Astrocyte of the spinal cord (primary cell): ENCODE measurements around the gene TTLL11.

Experiments
- DNase-seq: peaks from one replicate; pipeline ENCODE4 v3.0.0; 2011; ENCODE audit warnings: low read depth, low spot score
- H3K4me3 ChIP-seq: 2 replicates; pipeline ENCODE4 v1.5.1; 2011; ENCODE audit warnings: low read depth, mild to moderate bottlenecking, low read length, moderate library complexity
- in situ Hi-C: cut with HindIII; loops from 2 replicates; pipeline ENCODE4 v1.10.0; 2017; ENCODE audit warnings: low sequenced_read_pairs
- TF ChIP-seq, protein P1 (sequence below): IDR thresholded peaks from 2 replicates; pipeline ENCODE4 v1.5.1; 2012; ENCODE audit warnings: low read depth, mild to moderate bottlenecking, low read length, inconsistent platforms

TTLL11 gene

DNA sequence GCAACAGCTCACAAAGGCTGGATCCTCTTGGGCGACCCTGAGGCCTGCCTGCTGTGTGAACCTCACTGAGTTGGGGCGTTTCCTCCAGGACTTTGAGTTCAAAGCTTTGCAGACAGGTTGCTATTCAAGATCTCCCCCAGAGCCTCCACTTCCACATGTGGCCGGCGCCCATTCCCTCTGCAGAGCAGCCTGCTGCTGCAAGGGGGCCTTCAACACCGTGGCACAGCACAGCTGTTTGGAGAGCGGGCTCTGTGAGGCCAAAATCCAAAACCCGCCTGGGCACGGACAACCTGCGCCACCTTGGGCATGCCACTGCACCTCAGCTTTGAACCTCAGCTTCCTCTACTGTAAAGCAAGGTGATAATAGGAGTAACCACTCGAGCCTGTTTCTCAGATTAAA is 281.4 kb downstream of the TTLL11 start:
- in situ Hi-C loops = no loop called here
- H3K4me3 ChIP-seq = no peak overlapping the region
- TF ChIP-seq, protein P1, sequence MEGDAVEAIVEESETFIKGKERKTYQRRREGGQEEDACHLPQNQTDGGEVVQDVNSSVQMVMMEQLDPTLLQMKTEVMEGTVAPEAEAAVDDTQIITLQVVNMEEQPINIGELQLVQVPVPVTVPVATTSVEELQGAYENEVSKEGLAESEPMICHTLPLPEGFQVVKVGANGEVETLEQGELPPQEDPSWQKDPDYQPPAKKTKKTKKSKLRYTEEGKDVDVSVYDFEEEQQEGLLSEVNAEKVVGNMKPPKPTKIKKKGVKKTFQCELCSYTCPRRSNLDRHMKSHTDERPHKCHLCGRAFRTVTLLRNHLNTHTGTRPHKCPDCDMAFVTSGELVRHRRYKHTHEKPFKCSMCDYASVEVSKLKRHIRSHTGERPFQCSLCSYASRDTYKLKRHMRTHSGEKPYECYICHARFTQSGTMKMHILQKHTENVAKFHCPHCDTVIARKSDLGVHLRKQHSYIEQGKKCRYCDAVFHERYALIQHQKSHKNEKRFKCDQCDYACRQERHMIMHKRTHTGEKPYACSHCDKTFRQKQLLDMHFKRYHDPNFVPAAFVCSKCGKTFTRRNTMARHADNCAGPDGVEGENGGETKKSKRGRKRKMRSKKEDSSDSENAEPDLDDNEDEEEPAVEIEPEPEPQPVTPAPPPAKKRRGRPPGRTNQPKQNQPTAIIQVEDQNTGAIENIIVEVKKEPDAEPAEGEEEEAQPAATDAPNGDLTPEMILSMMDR = no peak
- DNase-seq = no peak

DNA sequence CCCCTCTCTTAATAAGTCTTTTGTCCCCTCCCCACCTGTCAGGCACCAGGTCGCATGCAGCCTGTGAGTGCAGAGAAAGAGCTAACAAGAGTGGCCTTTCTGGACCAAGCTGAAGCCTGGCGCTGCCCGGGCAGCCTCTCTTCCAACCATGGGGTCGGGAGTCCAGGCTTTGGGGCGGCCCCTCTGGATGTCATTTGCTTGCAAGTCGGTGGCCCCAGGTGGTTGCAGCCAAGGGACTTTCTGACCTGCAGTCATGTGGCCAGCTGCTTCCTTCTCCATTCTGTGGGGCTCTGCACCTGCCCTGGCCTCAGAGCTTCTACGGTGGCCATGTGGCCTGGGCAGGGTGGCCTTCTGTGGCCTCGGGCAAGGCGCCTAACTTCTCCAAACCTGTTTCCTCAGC is 282.0 kb downstream of the TTLL11 start:
- TF ChIP-seq, protein P1 = no peak
- DNase-seq = no peak
- no peak overlapping the region for H3K4me3 ChIP-seq
- in situ Hi-C loops = no loop called here

DNA sequence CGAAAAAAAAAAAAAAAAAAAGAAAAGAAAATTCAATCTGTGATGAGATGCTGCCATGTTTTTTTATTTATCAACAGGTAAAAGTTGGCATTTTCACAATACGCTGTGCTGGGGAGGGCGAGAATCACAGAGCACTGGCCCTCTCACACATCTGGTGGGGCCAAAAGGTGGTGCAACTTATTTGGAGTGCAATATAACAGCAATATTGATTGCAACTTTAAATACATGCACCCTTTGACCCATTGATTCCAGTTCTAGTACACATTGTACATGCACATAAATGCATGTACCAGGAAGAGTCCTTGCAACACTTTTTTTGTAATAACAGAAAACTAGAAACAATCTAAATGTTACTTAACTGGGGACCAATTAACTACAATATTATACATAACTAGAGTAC is 282.6 kb downstream of the TTLL11 start:
- TF ChIP-seq, protein P1 = no peak
- H3K4me3 ChIP-seq = no peak overlapping the region
- no peak for DNase-seq
- in situ Hi-C loops = no loop called here

DNA sequence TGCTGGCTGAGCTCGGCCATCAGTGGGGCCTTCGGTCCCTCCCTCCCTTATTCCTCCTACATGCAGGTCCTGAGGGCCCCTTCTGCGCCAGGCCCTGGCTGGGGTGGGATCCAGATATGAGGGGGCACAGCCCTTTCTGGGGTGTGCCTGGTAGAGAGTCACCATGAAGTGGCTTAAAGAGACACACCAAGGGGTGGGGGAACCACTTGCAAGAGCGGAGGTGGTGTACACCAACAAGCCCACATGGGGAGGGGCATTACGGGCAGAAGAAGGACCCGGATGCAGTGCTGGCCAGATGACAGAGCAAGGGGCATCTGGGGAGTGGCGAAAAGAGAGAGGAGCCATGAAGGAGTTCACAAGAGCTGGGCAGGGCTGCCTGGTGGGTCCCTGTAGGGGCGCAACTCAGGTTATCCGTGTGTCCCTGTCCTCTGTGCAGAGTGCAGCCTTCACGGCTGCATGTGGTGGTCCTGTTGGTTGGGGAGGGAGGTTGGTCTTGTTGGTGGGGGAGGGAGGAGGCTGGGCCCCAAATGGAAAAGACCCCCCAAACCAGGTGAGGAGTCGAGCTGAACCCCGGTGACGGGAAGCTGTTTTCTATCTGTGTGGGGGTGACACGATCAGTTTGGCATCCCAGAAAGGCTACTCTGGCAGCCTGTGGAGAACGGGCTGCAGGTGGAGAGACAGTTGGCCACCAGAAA is 283.6 kb downstream of the TTLL11 start:
- no peak for DNase-seq
- no peak overlapping the region for H3K4me3 ChIP-seq
- in situ Hi-C loops = no loop called here
- TF ChIP-seq, protein P1 = no peak

DNA sequence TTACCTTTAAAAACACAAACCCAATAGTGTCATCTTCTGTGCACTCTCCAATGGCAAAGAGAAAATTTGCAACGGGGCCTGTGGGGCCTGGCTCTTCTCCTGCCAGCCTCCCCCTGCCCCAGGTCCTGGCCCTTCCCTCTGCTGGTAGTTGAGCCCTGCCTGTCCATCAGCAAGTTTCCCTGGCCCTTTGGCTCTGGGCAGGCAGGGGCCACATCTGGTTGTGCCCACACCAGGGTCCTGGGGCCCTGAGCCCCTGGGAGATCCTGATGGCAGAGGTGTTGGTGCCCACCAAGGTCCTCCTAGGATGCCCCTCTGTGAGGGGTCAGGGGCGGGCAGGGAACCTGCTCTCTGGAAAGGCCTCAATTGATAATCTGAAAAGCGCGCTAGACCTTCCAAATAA is 284.3 kb downstream of the TTLL11 start:
- no peak overlapping the region for H3K4me3 ChIP-seq
- no peak for DNase-seq
- in situ Hi-C loops = no loop called here
- TF ChIP-seq, protein P1 = no peak

DNA sequence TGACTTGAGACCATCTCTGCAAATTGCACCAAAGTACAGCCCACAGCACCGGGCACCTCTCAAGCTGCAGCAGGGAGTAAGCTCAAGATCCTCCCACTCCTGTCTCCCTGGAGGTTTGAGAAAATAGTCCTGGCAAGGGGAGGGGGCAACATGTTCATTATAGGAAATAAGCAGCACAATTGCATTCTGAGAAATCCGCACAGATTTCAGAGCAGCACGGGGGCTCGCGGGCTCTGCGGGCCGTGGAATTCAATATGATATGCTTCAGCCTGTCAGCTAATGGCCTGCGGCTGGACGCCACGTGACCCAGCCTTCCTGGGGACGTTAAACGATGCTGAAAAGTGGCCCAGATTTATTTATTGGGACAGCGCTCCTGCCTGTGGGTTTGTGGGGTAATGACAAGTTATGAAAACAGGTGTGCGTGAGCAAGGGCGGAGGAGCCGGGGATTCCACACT is 285.3 kb downstream of the TTLL11 start:
- TF ChIP-seq, protein P1 = no peak
- H3K4me3 ChIP-seq = no peak overlapping the region
- in situ Hi-C loops = no loop called here
- no peak for DNase-seq
